Measurements from ENCODE around the gene RICTOR.
A peak's percentile ranks its signal among the peaks of the same experiment; 100 is the strongest.

The RICTOR gene

GRCh38 chr5:38932854-38933408 is 141.3 kb downstream of the RICTOR start:
- no peak overlapping the region for H3K4me3 ChIP-seq (replicated peaks; ENCODE audit: low read depth, low read length)
- DNase-seq (ENCODE audit: low read depth) = no peak
- no peak for TF ChIP-seq CTCF (IDR thresholded peaks at IDR 0.05; ENCODE audit: low read length, missing control alignments)

GRCh38 chr5:38931731-38932130 is 142.5 kb downstream of the RICTOR start:
- no peak for DNase-seq (ENCODE audit: low read depth)
- TF ChIP-seq CTCF (IDR thresholded peaks at IDR 0.05; ENCODE audit: low read length, missing control alignments) = no peak
- no peak overlapping the region for H3K4me3 ChIP-seq (replicated peaks; ENCODE audit: low read depth, low read length)

- no peak for TF ChIP-seq CTCF (IDR thresholded peaks at IDR 0.05; ENCODE audit: low read length, missing control alignments)
- H3K4me3 ChIP-seq (replicated peaks; ENCODE audit: low read depth, low read length) = no peak overlapping the region
- no peak for DNase-seq (ENCODE audit: low read depth)
These were observed 144.4 kb downstream of the RICTOR start for GRCh38 chr5:38929838-38930237.

- no peak for DNase-seq (ENCODE audit: low read depth)
- no peak for TF ChIP-seq CTCF (IDR thresholded peaks at IDR 0.05; ENCODE audit: low read length, missing control alignments)
- H3K4me3 ChIP-seq (replicated peaks; ENCODE audit: low read depth, low read length) = no peak overlapping the region
These were observed 146.7 kb downstream of the RICTOR start for GRCh38 chr5:38927470-38927869.

GRCh38 chr5:38926121-38926520 is 148.1 kb downstream of the RICTOR start:
- DNase-seq (ENCODE audit: low read depth) = peak; percentile 28
- H3K4me3 ChIP-seq (replicated peaks; ENCODE audit: low read depth, low read length) = no peak overlapping the region
- no peak for TF ChIP-seq CTCF (IDR thresholded peaks at IDR 0.05; ENCODE audit: low read length, missing control alignments)

GRCh38 chr5:38925154-38925925 is 148.9 kb downstream of the RICTOR start:
- no peak overlapping the region for H3K4me3 ChIP-seq (replicated peaks; ENCODE audit: low read depth, low read length)
- TF ChIP-seq CTCF (IDR thresholded peaks at IDR 0.05; ENCODE audit: low read length, missing control alignments) = no peak
- peak; percentile 69 for DNase-seq (ENCODE audit: low read depth)

Data from fibroblast of pulmonary artery (primary cell).